Measurements from ENCODE around the gene ZNF532.

ZNF532 gene

DNA sequence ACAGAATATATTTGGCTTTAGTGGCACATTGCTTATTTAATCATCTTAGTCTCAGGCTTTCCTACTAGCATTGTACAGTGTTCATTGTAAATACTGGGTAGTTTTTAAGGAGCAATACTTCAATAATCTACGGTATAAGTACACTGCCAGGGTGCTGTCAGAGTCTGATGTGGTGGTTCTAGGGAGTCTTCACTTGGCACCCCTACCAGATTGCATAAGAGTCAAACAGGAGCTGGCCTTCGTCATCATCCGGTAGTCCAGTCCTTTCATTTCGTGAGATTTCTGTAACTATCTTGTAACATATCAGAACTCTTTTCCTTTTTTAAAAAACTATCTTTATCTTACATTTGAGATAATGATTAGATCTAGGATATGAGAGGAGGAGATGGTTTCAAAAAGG lies 91.1 kb downstream of the ZNF532 start:
- Mint-ChIP-seq H3K9me3 (no peaks in the 10 kb centered on the region), H3K27ac (no peak overlapping the region), H3K4me1 (peaks cover 4% of the 10 kb centered on the region), H3K27me3 (ENCODE audit: low read depth) (no peaks in the 10 kb centered on the region), H3K36me3 (ENCODE audit: low read depth) (peaks cover 60% of the 10 kb centered on the region), H3K4me3 (no peak overlapping the region)
- TF ChIP-seq, protein P1, sequence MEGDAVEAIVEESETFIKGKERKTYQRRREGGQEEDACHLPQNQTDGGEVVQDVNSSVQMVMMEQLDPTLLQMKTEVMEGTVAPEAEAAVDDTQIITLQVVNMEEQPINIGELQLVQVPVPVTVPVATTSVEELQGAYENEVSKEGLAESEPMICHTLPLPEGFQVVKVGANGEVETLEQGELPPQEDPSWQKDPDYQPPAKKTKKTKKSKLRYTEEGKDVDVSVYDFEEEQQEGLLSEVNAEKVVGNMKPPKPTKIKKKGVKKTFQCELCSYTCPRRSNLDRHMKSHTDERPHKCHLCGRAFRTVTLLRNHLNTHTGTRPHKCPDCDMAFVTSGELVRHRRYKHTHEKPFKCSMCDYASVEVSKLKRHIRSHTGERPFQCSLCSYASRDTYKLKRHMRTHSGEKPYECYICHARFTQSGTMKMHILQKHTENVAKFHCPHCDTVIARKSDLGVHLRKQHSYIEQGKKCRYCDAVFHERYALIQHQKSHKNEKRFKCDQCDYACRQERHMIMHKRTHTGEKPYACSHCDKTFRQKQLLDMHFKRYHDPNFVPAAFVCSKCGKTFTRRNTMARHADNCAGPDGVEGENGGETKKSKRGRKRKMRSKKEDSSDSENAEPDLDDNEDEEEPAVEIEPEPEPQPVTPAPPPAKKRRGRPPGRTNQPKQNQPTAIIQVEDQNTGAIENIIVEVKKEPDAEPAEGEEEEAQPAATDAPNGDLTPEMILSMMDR (IDR thresholded peaks at IDR 0.05; ENCODE audit: unreplicated experiment in 3 of 3), result no peak

DNA sequence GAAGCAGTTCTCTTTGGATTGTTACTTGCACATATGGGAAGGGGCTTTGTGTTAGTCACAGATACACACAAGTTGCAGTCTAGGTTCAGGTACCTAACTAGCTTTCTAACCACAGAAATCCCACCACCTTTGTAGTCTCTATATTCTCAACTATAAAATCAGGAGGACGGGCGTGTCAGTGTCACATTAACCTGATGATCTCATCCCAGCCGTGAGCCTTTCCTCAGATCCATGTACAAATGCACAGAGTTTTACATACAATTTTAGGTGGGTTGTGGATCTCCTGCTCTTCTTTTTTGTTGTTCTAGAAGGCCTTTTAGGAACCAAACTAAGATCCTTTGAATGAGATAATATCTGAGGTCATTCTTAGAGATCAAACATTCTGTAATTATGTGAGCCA lies 94.0 kb downstream of the ZNF532 start:
- peaks cover 2% of the 10 kb centered on the region for H3K4me1 Mint-ChIP-seq
- H3K9me3 Mint-ChIP-seq, result no peaks in the 10 kb centered on the region
- TF ChIP-seq, protein P1 (IDR thresholded peaks at IDR 0.05; ENCODE audit: unreplicated experiment in 3 of 3), result no peak
- H3K4me3 Mint-ChIP-seq, result no peak overlapping the region
- H3K36me3 Mint-ChIP-seq (ENCODE audit: low read depth), result peaks cover 64% of the 10 kb centered on the region
- H3K27me3 Mint-ChIP-seq (ENCODE audit: low read depth), result no peaks in the 10 kb centered on the region
- H3K27ac Mint-ChIP-seq, result no peak overlapping the region

DNA sequence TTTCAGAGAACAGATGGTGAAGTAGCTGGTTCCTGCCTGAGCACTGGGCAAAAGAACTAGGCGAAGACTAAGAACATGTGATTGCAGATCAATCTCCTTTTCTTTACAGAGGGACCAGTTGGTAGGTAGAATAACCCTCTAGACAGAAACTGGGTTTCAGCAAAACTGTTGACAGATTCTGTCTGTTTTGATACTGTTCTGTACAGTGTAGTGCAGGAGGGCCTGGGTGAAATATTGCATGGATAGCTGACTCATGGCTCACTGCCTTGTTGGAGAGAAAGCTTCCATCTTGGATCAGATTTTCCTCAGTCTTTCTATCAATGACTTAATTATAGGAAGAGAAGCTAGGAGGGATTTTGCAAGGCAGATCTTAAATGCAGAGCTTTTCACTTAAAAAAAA lies 95.8 kb downstream of the ZNF532 start:
- peaks cover 74% of the 10 kb centered on the region for H3K36me3 Mint-ChIP-seq (ENCODE audit: low read depth)
- no peak overlapping the region for H3K4me3 Mint-ChIP-seq
- H3K27me3 Mint-ChIP-seq (ENCODE audit: low read depth), result no peaks in the 10 kb centered on the region
- peaks cover 17% of the 10 kb centered on the region for H3K4me1 Mint-ChIP-seq
- no peaks in the 10 kb centered on the region for H3K9me3 Mint-ChIP-seq
- no peak overlapping the region for H3K27ac Mint-ChIP-seq
- TF ChIP-seq, protein P1 (IDR thresholded peaks at IDR 0.05; ENCODE audit: unreplicated experiment in 3 of 3), result no peak

DNA sequence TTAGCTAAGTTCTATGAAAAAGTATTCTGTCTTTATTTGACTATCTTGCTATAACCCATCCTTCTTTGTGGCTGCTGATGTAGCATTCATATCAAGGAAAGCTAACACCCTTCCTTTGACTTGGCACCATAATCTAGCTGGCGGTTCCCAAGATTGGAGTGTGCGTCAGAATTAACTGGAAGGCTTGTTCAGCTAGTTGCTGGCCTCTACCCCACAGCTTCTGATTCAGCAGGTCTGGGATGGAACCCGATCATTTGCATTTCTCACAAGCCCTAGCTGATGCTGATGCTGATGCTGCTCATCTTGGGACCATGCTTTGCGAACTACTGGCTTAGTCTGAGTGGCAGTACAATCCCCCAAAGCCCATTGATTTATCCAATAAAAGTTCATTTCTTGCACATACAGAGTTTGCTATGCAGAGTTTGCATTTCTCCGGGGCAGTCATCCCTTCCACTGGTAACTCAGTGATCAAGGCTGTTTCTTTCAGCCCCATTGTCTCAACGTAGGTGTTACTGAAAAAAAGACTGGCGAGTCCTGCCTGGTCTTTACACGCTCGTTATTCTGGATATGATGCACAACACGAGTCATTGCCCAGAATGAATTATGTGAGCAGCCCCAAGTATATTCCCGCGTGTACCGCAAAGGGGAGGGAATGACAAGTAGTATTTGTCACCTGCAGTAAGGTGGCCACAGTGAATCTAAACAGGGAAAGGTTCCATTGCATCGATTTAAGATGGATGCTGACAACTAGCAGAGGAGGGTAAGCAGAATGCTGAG lies 96.5 kb downstream of the ZNF532 start:
- H3K27me3 Mint-ChIP-seq (ENCODE audit: low read depth), result no peaks in the 10 kb centered on the region
- H3K27ac Mint-ChIP-seq, result no peak overlapping the region
- no peaks in the 10 kb centered on the region for H3K9me3 Mint-ChIP-seq
- TF ChIP-seq, protein P1 (IDR thresholded peaks at IDR 0.05; ENCODE audit: unreplicated experiment in 3 of 3), result no peak
- H3K36me3 Mint-ChIP-seq (ENCODE audit: low read depth), result peaks cover 74% of the 10 kb centered on the region
- peaks cover 23% of the 10 kb centered on the region for H3K4me1 Mint-ChIP-seq
- H3K4me3 Mint-ChIP-seq, result no peak overlapping the region

DNA sequence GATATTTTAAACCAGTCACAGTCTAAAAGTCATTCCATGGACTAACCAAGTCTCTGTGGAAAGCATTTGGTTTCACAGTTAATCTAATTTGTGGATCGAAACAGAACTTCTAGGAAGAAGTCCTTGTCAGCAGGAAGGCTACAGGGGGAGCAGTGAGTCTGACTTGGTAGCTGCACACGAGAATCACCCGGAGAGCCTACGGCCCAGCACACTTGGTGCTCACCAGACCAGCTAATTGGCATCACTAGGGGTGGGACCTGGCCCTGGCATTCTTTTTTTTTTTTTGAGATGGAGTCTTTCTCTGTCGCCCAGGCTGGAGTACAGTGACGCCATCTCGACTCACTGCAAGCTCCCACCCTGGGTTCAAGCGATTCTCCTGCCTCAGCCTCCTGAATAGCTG lies 97.7 kb downstream of the ZNF532 start:
- H3K36me3 Mint-ChIP-seq (ENCODE audit: low read depth), result peaks cover 74% of the 10 kb centered on the region
- H3K27me3 Mint-ChIP-seq (ENCODE audit: low read depth), result no peaks in the 10 kb centered on the region
- no peak overlapping the region for H3K27ac Mint-ChIP-seq
- H3K4me1 Mint-ChIP-seq, result peaks cover 23% of the 10 kb centered on the region
- H3K4me3 Mint-ChIP-seq, result no peak overlapping the region
- TF ChIP-seq, protein P1 (IDR thresholded peaks at IDR 0.05; ENCODE audit: unreplicated experiment in 3 of 3), result no peak
- no peaks in the 10 kb centered on the region for H3K9me3 Mint-ChIP-seq

Data from nephron (organoid).